Upper lobe of left lung (tissue), 4 donors: Measurements from ENCODE around the gene ZNF280B.

Source experiments
- CTCF ChIP-seq, 6 experiments: fragments of 450-650 bp in 4 of 6; fragments of 200-600 bp in 2 of 6; sonication (generic) in 2 of 6; IDR thresholded peaks; one replicate each; pipeline ENCODE4 v1.5.1; 2016 to 2019; ENCODE audit warnings: antibody characterized with exemption in 6 of 6
- EP300 ChIP-seq, 4 donors: sonication (generic); formaldehyde crosslinking; IDR thresholded peaks; one replicate each; pipeline ENCODE4 v1.5.1; 2017; ENCODE audit warnings: antibody characterized with exemption in 4 of 4, control low read depth in 2 of 4
- POLR2A ChIP-seq, 4 donors: fragments of 450-650 bp; IDR thresholded peaks; one replicate each; pipeline ENCODE4 v1.5.1; 2016 to 2017; ENCODE audit warnings: antibody characterized with exemption in 4 of 4, mild to moderate bottlenecking in 2 of 4
- POLR2AphosphoS5 ChIP-seq, 2 donors: sonication (generic); formaldehyde crosslinking; IDR thresholded peaks; one replicate each; pipeline ENCODE4 v1.5.1; 2017; ENCODE audit warnings: antibody characterized with exemption in 2 of 2

- no peak for TF ChIP-seq CTCF (IDR thresholded peaks at IDR 0.05)
- no peak for TF ChIP-seq EP300 (IDR thresholded peaks at IDR 0.05)
- no peak for TF ChIP-seq POLR2A (IDR thresholded peaks at IDR 0.05)
- no peak for TF ChIP-seq POLR2AphosphoS5 (IDR thresholded peaks at IDR 0.05)
Measured at GRCh38 chr22:22469527-22469926, 39.0 kb downstream of the ZNF280B start.
